C4-2B (cell line): ENCODE results near the gene DRD4.

Experiments
- CTCF ChIP-seq: fragments of 450-650 bp; conservative IDR thresholded peaks from 2 replicates; pipeline ENCODE4 v1.5.1; 2017; ENCODE audit warnings: mild to moderate bottlenecking
- ZFX ChIP-seq: fragments of 450-650 bp; IDR thresholded peaks from 2 replicates; pipeline ENCODE4 v1.6.1; 2017

- no peak for TF ChIP-seq CTCF
- TF ChIP-seq ZFX, result 0 out of 2 replicates have a peak, but pooled peaks have one; percentile 61
Observed at GRCh38 chr11:614623-615503, 22.2 kb upstream of the DRD4 start.
